ENCODE data around the gene CAMTA1. TPM values are rescaled to one million over a fixed set of nuclear protein-coding genes. Genes with fewer than 3 reads are reported as not detected.

The CAMTA1 gene
- total and polyA plus RNA-seq, 4 donors, result 18.0 to 93.5 (median 35.8) TPM

DNA sequence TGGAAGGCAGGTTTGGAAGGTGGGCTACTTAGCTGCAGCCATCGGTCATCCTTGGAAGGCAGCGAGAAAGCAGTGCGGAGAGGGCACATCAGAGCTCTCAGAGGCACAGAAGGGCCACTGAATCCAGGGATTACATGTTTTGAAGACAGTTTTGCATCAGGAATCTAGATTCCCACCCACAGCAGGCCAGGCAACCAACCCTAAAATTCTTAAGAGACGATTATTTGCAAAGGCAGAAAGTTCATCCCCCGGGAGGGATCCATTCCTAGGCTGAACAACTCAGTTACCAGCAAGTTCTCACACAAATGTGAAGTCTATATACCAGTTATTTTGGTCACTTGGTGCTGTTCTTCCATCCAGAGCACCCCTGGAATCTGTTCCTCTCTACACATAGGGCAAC lies 528.6 kb downstream of the CAMTA1 start:
- DNase-seq (ENCODE audit: low spot score), result no peak
- Histone ChIP-seq H3K4me1 (ENCODE audit: control insufficient read depth in 4 of 4, insufficient read depth in 4 of 4, low read length in 3 of 4) (no peaks in the 10 kb centered on the region), H3K9me3 (ENCODE audit: control insufficient read depth in 4 of 4, low read length in 3 of 4) (no peaks in the 10 kb centered on the region), H3K36me3 (ENCODE audit: control insufficient read depth in 4 of 4, insufficient read depth in 3 of 4, low read depth in 1 of 4, low read length in 3 of 4) (no peaks in the 10 kb centered on the region), H3K27me3 (ENCODE audit: control insufficient read depth in 4 of 4, insufficient read depth in 4 of 4, low read length in 3 of 4) (no peaks in the 10 kb centered on the region), H3K27ac (ENCODE audit: low read depth in 1 of 2, low read length in 2 of 2) (no peak overlapping the region), H3K9ac (ENCODE audit: low read depth in 1 of 2, low read length in 2 of 2) (no peak overlapping the region), H3K4me3 (ENCODE audit: low read depth in 1 of 3, low read length in 3 of 3) (no peak overlapping the region)
- WGBS, result 95% methylated on average over 5 of the region's 5 CpGs
- TF ChIP-seq RAD21 (IDR thresholded peaks at IDR 0.05) (no peak), MAX (IDR thresholded peaks at IDR 0.05) (no peak), EGR1 (IDR thresholded peaks at IDR 0.05; ENCODE audit: low read depth in 2 of 2) (no peak), TAF1 (conservative IDR thresholded peaks at IDR 0.05) (no peak), FOXA2 (IDR thresholded peaks at IDR 0.05) (no peak), YY1 (IDR thresholded peaks at IDR 0.05) (no peak), FOXA1 (IDR thresholded peaks at IDR 0.05) (no peak), RXRA (IDR thresholded peaks at IDR 0.05) (no peak), HNF4A (conservative IDR thresholded peaks at IDR 0.05) (no peak), GABPA (IDR thresholded peaks at IDR 0.05 in 1 of 2, conservative IDR thresholded peaks at IDR 0.05 in 1 of 2) (no peak)
- TF ChIP-seq, protein P1, sequence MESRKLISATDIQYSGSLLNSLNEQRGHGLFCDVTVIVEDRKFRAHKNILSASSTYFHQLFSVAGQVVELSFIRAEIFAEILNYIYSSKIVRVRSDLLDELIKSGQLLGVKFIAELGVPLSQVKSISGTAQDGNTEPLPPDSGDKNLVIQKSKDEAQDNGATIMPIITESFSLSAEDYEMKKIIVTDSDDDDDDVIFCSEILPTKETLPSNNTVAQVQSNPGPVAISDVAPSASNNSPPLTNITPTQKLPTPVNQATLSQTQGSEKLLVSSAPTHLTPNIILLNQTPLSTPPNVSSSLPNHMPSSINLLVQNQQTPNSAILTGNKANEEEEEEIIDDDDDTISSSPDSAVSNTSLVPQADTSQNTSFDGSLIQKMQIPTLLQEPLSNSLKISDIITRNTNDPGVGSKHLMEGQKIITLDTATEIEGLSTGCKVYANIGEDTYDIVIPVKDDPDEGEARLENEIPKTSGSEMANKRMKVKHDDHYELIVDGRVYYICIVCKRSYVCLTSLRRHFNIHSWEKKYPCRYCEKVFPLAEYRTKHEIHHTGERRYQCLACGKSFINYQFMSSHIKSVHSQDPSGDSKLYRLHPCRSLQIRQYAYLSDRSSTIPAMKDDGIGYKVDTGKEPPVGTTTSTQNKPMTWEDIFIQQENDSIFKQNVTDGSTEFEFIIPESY (IDR thresholded peaks at IDR 0.05), result no peak
- TF ChIP-seq, protein P2, sequence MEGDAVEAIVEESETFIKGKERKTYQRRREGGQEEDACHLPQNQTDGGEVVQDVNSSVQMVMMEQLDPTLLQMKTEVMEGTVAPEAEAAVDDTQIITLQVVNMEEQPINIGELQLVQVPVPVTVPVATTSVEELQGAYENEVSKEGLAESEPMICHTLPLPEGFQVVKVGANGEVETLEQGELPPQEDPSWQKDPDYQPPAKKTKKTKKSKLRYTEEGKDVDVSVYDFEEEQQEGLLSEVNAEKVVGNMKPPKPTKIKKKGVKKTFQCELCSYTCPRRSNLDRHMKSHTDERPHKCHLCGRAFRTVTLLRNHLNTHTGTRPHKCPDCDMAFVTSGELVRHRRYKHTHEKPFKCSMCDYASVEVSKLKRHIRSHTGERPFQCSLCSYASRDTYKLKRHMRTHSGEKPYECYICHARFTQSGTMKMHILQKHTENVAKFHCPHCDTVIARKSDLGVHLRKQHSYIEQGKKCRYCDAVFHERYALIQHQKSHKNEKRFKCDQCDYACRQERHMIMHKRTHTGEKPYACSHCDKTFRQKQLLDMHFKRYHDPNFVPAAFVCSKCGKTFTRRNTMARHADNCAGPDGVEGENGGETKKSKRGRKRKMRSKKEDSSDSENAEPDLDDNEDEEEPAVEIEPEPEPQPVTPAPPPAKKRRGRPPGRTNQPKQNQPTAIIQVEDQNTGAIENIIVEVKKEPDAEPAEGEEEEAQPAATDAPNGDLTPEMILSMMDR (IDR thresholded peaks at IDR 0.05; ENCODE audit: low read depth, low read length, missing input control), result no peak

DNA sequence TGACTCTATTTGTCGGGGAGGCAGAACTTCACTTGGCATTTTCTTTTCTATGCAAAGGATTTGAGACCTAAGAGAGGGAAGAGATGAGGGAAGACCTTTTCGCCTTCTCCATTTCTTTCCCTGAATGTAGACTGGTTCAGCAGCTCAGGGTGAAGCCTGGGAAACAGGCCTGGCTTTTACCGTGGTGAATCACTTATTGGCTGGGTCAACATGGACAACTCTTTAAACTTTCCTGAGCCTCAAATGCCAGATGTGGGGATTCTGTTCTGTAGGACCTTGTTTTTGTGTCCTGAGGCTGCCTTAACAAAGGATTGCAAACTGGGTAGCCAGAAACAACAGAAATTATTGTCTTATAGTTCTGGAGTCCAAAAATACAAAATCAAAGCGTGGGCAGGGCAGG lies 530.1 kb downstream of the CAMTA1 start:
- no peak overlapping the region for H3K4me3 ChIP-seq (ENCODE audit: low read depth in 1 of 3, low read length in 3 of 3)
- H3K27ac ChIP-seq (ENCODE audit: low read depth in 1 of 2, low read length in 2 of 2), result no peak overlapping the region
- no peaks in the 10 kb centered on the region for H3K27me3 ChIP-seq (ENCODE audit: control insufficient read depth in 4 of 4, insufficient read depth in 4 of 4, low read length in 3 of 4)
- TF ChIP-seq GABPA (IDR thresholded peaks at IDR 0.05 in 1 of 2, conservative IDR thresholded peaks at IDR 0.05 in 1 of 2) (no peak), RXRA (IDR thresholded peaks at IDR 0.05) (no peak), HNF4A (conservative IDR thresholded peaks at IDR 0.05) (no peak), HNF4G (IDR thresholded peaks at IDR 0.05) (no peak), YY1 (IDR thresholded peaks at IDR 0.05) (no peak)
- DNase-seq (ENCODE audit: low spot score), result no peak
- no peaks in the 10 kb centered on the region for H3K9me3 ChIP-seq (ENCODE audit: control insufficient read depth in 4 of 4, low read length in 3 of 4)
- 87% methylated on average over 4 of the region's 4 CpGs for WGBS
- no peak overlapping the region for H3K9ac ChIP-seq (ENCODE audit: low read depth in 1 of 2, low read length in 2 of 2)
- H3K4me1 ChIP-seq (ENCODE audit: control insufficient read depth in 4 of 4, insufficient read depth in 4 of 4, low read length in 3 of 4), result no peaks in the 10 kb centered on the region
- H3K36me3 ChIP-seq (ENCODE audit: control insufficient read depth in 4 of 4, insufficient read depth in 3 of 4, low read depth in 1 of 4, low read length in 3 of 4), result no peaks in the 10 kb centered on the region

DNA sequence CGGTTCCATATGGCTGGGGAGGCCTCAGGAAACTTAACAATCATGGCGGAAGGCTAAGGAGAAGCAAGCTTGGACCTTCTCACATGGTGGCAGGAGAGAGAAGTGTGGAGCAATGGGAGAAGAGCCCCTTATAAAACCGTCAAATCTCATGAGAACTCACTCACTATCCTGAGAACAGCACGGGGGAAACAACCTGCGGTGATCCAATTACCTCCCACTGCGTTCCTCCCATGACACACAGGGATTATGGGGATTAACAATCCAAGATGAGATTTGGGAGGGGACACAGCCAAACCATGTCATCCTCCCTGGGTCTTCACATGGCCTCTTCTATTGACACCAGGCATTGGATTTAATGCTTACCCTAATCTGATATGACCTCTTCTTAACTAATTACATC lies 530.7 kb downstream of the CAMTA1 start:
- DNase-seq (ENCODE audit: low spot score), result no peak
- Histone ChIP-seq H3K4me1 (ENCODE audit: control insufficient read depth in 4 of 4, insufficient read depth in 4 of 4, low read length in 3 of 4) (no peaks in the 10 kb centered on the region), H3K27ac (ENCODE audit: low read depth in 1 of 2, low read length in 2 of 2) (no peak overlapping the region), H3K27me3 (ENCODE audit: control insufficient read depth in 4 of 4, insufficient read depth in 4 of 4, low read length in 3 of 4) (no peaks in the 10 kb centered on the region), H3K36me3 (ENCODE audit: control insufficient read depth in 4 of 4, insufficient read depth in 3 of 4, low read depth in 1 of 4, low read length in 3 of 4) (no peaks in the 10 kb centered on the region), H3K4me3 (ENCODE audit: low read depth in 1 of 3, low read length in 3 of 3) (no peak overlapping the region), H3K9ac (ENCODE audit: low read depth in 1 of 2, low read length in 2 of 2) (no peak overlapping the region), H3K9me3 (ENCODE audit: control insufficient read depth in 4 of 4, low read length in 3 of 4) (no peaks in the 10 kb centered on the region)
- WGBS, result 93% methylated on average over 6 of the region's 6 CpGs
- no peak for TF ChIP-seq FOXA1 (IDR thresholded peaks at IDR 0.05)
- no peak for TF ChIP-seq TAF1 (conservative IDR thresholded peaks at IDR 0.05)
- no peak for TF ChIP-seq RXRA (IDR thresholded peaks at IDR 0.05)
- TF ChIP-seq EGR1 (IDR thresholded peaks at IDR 0.05; ENCODE audit: low read depth in 2 of 2), result no peak
- no peak for TF ChIP-seq HNF4A (conservative IDR thresholded peaks at IDR 0.05)
- TF ChIP-seq MAX (IDR thresholded peaks at IDR 0.05), result no peak
- no peak for TF ChIP-seq FOXA2 (IDR thresholded peaks at IDR 0.05)
- TF ChIP-seq REST (IDR thresholded peaks at IDR 0.05), result no peak
- TF ChIP-seq, protein P2 (IDR thresholded peaks at IDR 0.05; ENCODE audit: low read depth, low read length, missing input control), result no peak
- no peak for TF ChIP-seq ATF3 (IDR thresholded peaks at IDR 0.05)
- TF ChIP-seq JUND (IDR thresholded peaks at IDR 0.05), result no peak
- no peak for TF ChIP-seq GABPA (IDR thresholded peaks at IDR 0.05 in 1 of 2, conservative IDR thresholded peaks at IDR 0.05 in 1 of 2)
- no peak for TF ChIP-seq SP1 (IDR thresholded peaks at IDR 0.05)

All from liver (tissue), 9 donors.